GM12878 (cell line): ENCODE data around the gene HOOK2. TPM values are rescaled to one million over a fixed set of nuclear protein-coding genes. Genes with fewer than 3 reads are reported as not detected.

Experiments used
- ATAC-seq: fragments of 200-7000 bp; cut with Tn5 transposase; 3 replicates; pipeline ENCODE4 v1.9.1; 2020; ENCODE audit warnings: mild to moderate bottlenecking, moderate library complexity
- BruUV-seq: library from RNA; stranded (reverse); fragments of 400-500 nt; replicated peaks from 2 replicates; lab custom pipeline; 2021; lab: Mats Ljungman, UMichigan
- CTCF ChIA-PET: fragments of 300-600 bp; sonication (Branson Sonifier 250); formaldehyde crosslinking; extraction: SDS; loops from one replicate; lab custom pipeline; 2021; ENCODE audit warnings: inconsistent platforms; lab: Yijun Ruan, JAX
- POLR2A ChIA-PET: fragments of 350-600 bp; formaldehyde crosslinking; extraction: SDS; loops from one replicate; lab custom pipeline; 2021; ENCODE audit warnings: inconsistent platforms; lab: Charles Lee
- RAD21 ChIA-PET: fragments of 300-600 bp; sonication (Branson Sonifier 250); formaldehyde crosslinking; loops from one replicate; lab custom pipeline; 2023; ENCODE audit warnings: antibody characterized with exemption; ENCODE audit not compliant: unreplicated experiment; lab: Charles Lee
- SMC1A ChIA-PET: fragments of 300-600 bp; sonication (Branson Sonifier 250); formaldehyde crosslinking; loops from one replicate; lab custom pipeline; 2023; ENCODE audit not compliant: unreplicated experiment, uncharacterized antibody; lab: Charles Lee
- DNase-seq: peaks from one replicate; pipeline ENCODE4 v3.0.0-alpha.2; 2011; ENCODE audit warnings: low read depth, low spot score
- FAIRE-seq: peaks from 3 replicates; lab custom pipeline; 2011; peaks lifted over from hg19 to GRCh38; lab: Jason Lieb, UNC
- H2AFZ ChIP-seq: 2 replicates; pipeline ENCODE4 v1.6.0; 2011; ENCODE audit warnings: low read depth, low read length, control low read depth; ENCODE audit not compliant: control insufficient read depth
- H3K27ac ChIP-seq: 2 replicates; pipeline ENCODE4 v1.5.1; 2011; ENCODE audit warnings: control low read depth; ENCODE audit not compliant: control insufficient read depth, insufficient read depth
- H3K27me3 ChIP-seq, 2 experiments: replicated peaks in 1 of 2; 2 replicates each; pipeline versions ENCODE4 v1.6.0 to v1.6.1; 2011; ENCODE audit warnings: low read length in 1 of 2; ENCODE audit not compliant: control insufficient read depth in 2 of 2, insufficient read depth in 2 of 2
- H3K36me3 ChIP-seq, 2 experiments: 2 replicates each; pipeline ENCODE4 v1.5.1; 2011; ENCODE audit warnings: low read length in 1 of 2; ENCODE audit not compliant: control insufficient read depth in 2 of 2, insufficient read depth in 2 of 2
- H3K4me1 ChIP-seq: 2 replicates; pipeline ENCODE4 v1.6.1; 2011; ENCODE audit warnings: mild to moderate bottlenecking, low read length, moderate library complexity, mixed read lengths; ENCODE audit not compliant: control insufficient read depth, insufficient read depth
- H3K4me2 ChIP-seq: 2 replicates; pipeline ENCODE4 v1.6.0; 2011; ENCODE audit warnings: control low read depth; ENCODE audit not compliant: control insufficient read depth, insufficient read depth
- H3K4me3 ChIP-seq: fragments of 200-600 bp; sonication (generic); 2 replicates; pipeline ENCODE4 v1.5.1; 2016
- H3K79me2 ChIP-seq: 2 replicates; pipeline ENCODE4 v1.6.0; 2011; ENCODE audit warnings: low read length; ENCODE audit not compliant: control insufficient read depth, insufficient read depth
- H3K9ac ChIP-seq: 2 replicates; pipeline ENCODE4 v1.8.0; 2011; ENCODE audit warnings: low read length, control low read depth, mixed read lengths; ENCODE audit not compliant: control insufficient read depth, insufficient read depth
- H3K9me3 ChIP-seq: replicated peaks from 3 replicates; pipeline ENCODE4 v1.5.1; 2011; ENCODE audit warnings: mild to moderate bottlenecking, low read length; ENCODE audit not compliant: control insufficient read depth, insufficient read depth
- H4K20me1 ChIP-seq: 2 replicates; pipeline ENCODE4 v1.6.0; 2011; ENCODE audit not compliant: control insufficient read depth, insufficient read depth
- EP300 ChIP-seq, 2 experiments: fragments of 150-350 bp in 1 of 2; IDR thresholded peaks; 2 replicates each; pipeline ENCODE4 v1.6.1; 2011 to 2012; ENCODE audit warnings: low read depth in 2 of 2, low read length in 2 of 2, borderline replicate concordance in 1 of 2, improper control_type of control experiment in 1 of 2, inconsistent platforms in 1 of 2; ENCODE audit not compliant: control insufficient read depth in 1 of 2
- ETV6 ChIP-seq, 2 experiments: fragments of 450-650 bp in 1 of 2; IDR thresholded peaks in 1 of 2; conservative IDR thresholded peaks in 1 of 2; 2 replicates each; pipeline ENCODE4 v1.6.1; 2014; ENCODE audit warnings: antibody characterized with exemption in 1 of 2, borderline replicate concordance in 1 of 2, low read depth in 1 of 2, mild to moderate bottlenecking in 1 of 2, moderate library complexity in 1 of 2
- FOXM1 ChIP-seq: IDR thresholded peaks from 2 replicates; pipeline ENCODE4 v1.6.1; 2012; ENCODE audit warnings: low read depth, mild to moderate bottlenecking, inconsistent platforms, low read length, moderate library complexity
- GATAD2B ChIP-seq: fragments of 450-650 bp; conservative IDR thresholded peaks from 2 replicates; pipeline ENCODE4 v1.6.1; 2017; ENCODE audit warnings: low read depth, mild to moderate bottlenecking, moderate library complexity
- IKZF1 ChIP-seq: fragments of 450-650 bp; conservative IDR thresholded peaks from 2 replicates; pipeline ENCODE4 v1.6.1; 2017; ENCODE audit warnings: antibody characterized with exemption, mild to moderate bottlenecking
- JUNB ChIP-seq: IDR thresholded peaks from 2 replicates; pipeline ENCODE4 v1.6.1; 2016; ENCODE audit warnings: antibody characterized with exemption, mild to moderate bottlenecking
- STAT1 ChIP-seq: fragments of 450-650 bp; conservative IDR thresholded peaks from 2 replicates; pipeline ENCODE4 v1.6.1; 2014; ENCODE audit warnings: antibody characterized with exemption, mild to moderate bottlenecking
- WRNIP1 ChIP-seq: IDR thresholded peaks from 2 replicates; pipeline ENCODE4 v1.6.1; 2011; ENCODE audit warnings: low read depth, low read length, improper control_type of control experiment, borderline replicate concordance
- WGBS: methylation state at CpG from one replicate; pipeline ENCODE4 v1.1.6; 2016; ENCODE audit warnings: low lambda C conversion rate; ENCODE audit not compliant: insufficient replicate concordance, insufficient coverage; ENCODE audit errors: missing lambda C conversion rate; 5-methylcytosine and 5-hydroxymethylcytosine counted together
- in situ Hi-C: fragments of 300-500 bp; cut with MboI; formaldehyde crosslinking; loops from 9 replicates; pipeline ENCODE4 v1.14.3; 2018; ENCODE audit warnings: mixed read lengths
- intact Hi-C: fragments of 100-400 bp; cut with micrococcal nuclease; formaldehyde crosslinking; loops from one replicate; pipeline ENCODE4 v1.14.2; 2022; ENCODE audit not compliant: unreplicated experiment
- polyA plus RNA-seq, 11 experiments: library from polyadenylated mRNA; depleted of rRNA in 4 of 11; unstranded in 6 of 11; stranded (reverse) in 5 of 11; fragments of >200 nt; fragmentation: Nextera tagmentation in 4 of 11; fragmentation: Illumina TruSeq in 1 of 11; extraction: Ambion mirVana in 4 of 11; extraction: Trizol in 1 of 11; gene quantifications; 1 replicate in 1 of 11; 2 replicates in 10 of 11; pipeline versions ENCODE4 v1.2.1 to v1.2.3, GENCODE V29; 2011 to 2016; ENCODE audit warnings: inconsistent platforms in 2 of 11, missing spikeins in 2 of 11, low read depth in 1 of 11
- total RNA-seq, 4 experiments: library from RNA; depleted of rRNA in 3 of 4; stranded (reverse); fragments of >200 nt in 3 of 4; fragmentation: Illumina TruSeq in 1 of 4; extraction: Trizol in 1 of 4; gene quantifications; 2 replicates each; pipeline versions ENCODE4 v1.2.1 to v1.2.3, GENCODE V29; 2013 to 2021
- TF ChIP-seq, protein P1 (sequence below): fragments of 150-350 bp; IDR thresholded peaks from 2 replicates; pipeline ENCODE4 v1.6.1; 2016; ENCODE audit warnings: low read depth, low read length
- TF ChIP-seq, protein P2 (sequence below): IDR thresholded peaks from 2 replicates; pipeline ENCODE4 v1.6.1; 2012; ENCODE audit warnings: low read depth, low read length, improper control_type of control experiment
- TF ChIP-seq, protein P3 (sequence below): IDR thresholded peaks from 2 replicates; pipeline ENCODE4 v1.6.1; 2011; ENCODE audit warnings: mild to moderate bottlenecking, low read depth, low read length, moderate library complexity; ENCODE audit not compliant: insufficient replicate concordance

Gene HOOK2
- total and polyA plus RNA-seq, 10 of the 15 experiments (the other 5 are each of a cell fraction or from before 2014, with no cell fraction given): 1.5 to 9.6 (median 6.2) TPM

- RAD21 ChIA-PET: interaction anchor here (0.7 to 4.5 kb wide), 2 partner anchors 9 to 10 kb away, joined by 3 to 49 read pairs; no protein-coding TSS in a partner anchor
- SMC1A ChIA-PET: interaction anchor here (0.7 to 4.1 kb wide), 3 partner anchors 9 to 321 kb away, joined by 3 to 28 read pairs (median 4); no protein-coding TSS in a partner anchor
- H3K4me2 ChIP-seq: no peak overlapping the region
- H3K9me3 ChIP-seq: no peaks in the 10 kb centered on the region
- peaks cover 30% of the 10 kb centered on the region for H3K79me2 ChIP-seq
- no peak for FAIRE-seq
- H3K27ac ChIP-seq: peak overlapping the region; percentile 99; the same call in 1 of the 2 replicates
- in situ Hi-C loops: no loop called here
- H3K4me1 ChIP-seq: peaks cover 64% of the 10 kb centered on the region
- no peaks in the 10 kb centered on the region for H3K27me3 ChIP-seq
- TF ChIP-seq, protein P1, sequence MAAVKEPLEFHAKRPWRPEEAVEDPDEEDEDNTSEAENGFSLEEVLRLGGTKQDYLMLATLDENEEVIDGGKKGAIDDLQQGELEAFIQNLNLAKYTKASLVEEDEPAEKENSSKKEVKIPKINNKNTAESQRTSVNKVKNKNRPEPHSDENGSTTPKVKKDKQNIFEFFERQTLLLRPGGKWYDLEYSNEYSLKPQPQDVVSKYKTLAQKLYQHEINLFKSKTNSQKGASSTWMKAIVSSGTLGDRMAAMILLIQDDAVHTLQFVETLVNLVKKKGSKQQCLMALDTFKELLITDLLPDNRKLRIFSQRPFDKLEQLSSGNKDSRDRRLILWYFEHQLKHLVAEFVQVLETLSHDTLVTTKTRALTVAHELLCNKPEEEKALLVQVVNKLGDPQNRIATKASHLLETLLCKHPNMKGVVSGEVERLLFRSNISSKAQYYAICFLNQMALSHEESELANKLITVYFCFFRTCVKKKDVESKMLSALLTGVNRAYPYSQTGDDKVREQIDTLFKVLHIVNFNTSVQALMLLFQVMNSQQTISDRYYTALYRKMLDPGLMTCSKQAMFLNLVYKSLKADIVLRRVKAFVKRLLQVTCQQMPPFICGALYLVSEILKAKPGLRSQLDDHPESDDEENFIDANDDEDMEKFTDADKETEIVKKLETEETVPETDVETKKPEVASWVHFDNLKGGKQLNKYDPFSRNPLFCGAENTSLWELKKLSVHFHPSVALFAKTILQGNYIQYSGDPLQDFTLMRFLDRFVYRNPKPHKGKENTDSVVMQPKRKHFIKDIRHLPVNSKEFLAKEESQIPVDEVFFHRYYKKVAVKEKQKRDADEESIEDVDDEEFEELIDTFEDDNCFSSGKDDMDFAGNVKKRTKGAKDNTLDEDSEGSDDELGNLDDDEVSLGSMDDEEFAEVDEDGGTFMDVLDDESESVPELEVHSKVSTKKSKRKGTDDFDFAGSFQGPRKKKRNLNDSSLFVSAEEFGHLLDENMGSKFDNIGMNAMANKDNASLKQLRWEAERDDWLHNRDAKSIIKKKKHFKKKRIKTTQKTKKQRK: no peak
- no peak for TF ChIP-seq STAT1
- no peak for TF ChIP-seq WRNIP1
- TF ChIP-seq, protein P2, sequence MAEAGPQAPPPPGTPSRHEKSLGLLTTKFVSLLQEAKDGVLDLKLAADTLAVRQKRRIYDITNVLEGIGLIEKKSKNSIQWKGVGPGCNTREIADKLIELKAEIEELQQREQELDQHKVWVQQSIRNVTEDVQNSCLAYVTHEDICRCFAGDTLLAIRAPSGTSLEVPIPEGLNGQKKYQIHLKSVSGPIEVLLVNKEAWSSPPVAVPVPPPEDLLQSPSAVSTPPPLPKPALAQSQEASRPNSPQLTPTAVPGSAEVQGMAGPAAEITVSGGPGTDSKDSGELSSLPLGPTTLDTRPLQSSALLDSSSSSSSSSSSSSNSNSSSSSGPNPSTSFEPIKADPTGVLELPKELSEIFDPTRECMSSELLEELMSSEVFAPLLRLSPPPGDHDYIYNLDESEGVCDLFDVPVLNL: no peak
- TF ChIP-seq JUNB: no peak
- no peak for TF ChIP-seq GATAD2B
- no peak for TF ChIP-seq FOXM1
- TF ChIP-seq, protein P3, sequence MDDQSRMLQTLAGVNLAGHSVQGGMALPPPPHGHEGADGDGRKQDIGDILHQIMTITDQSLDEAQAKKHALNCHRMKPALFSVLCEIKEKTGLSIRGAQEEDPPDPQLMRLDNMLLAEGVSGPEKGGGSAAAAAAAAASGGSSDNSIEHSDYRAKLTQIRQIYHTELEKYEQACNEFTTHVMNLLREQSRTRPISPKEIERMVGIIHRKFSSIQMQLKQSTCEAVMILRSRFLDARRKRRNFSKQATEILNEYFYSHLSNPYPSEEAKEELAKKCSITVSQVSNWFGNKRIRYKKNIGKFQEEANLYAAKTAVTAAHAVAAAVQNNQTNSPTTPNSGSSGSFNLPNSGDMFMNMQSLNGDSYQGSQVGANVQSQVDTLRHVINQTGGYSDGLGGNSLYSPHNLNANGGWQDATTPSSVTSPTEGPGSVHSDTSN: no peak
- no peak for TF ChIP-seq EP300 (IDR thresholded peaks at IDR 0.05; ENCODE audit: borderline replicate concordance in 1 of 2, control insufficient read depth in 1 of 2, low read depth in 2 of 2, low read length in 2 of 2)
- TF ChIP-seq IKZF1: no peak
- no peak for TF ChIP-seq ETV6 (conservative IDR thresholded peaks at IDR 0.05 in 1 of 2, IDR thresholded peaks at IDR 0.05 in 1 of 2; ENCODE audit: borderline replicate concordance in 1 of 2, low read depth in 1 of 2)
- CTCF ChIA-PET: interaction anchor here (0.7 to 4.2 kb wide), 4 partner anchors 9 to 63 kb away, joined by 3 to 44 read pairs (median 12); no protein-coding TSS in a partner anchor
- no peak overlapping the region for H3K9ac ChIP-seq
- H2AFZ ChIP-seq: no peak overlapping the region
- no TSS peak for BruUV-seq
- WGBS: 42% methylated on average over 10 of the region's 10 CpGs
- intact Hi-C loops: loop anchor here (5.0 to 10.0 kb wide), 2 partner anchors 150 to 1693 kb away; partner anchors contain the start of gene CALR
- no peaks in the 10 kb centered on the region for H3K36me3 ChIP-seq
- POLR2A ChIA-PET: interaction anchor here (0.6 to 3.4 kb wide), 4 partner anchors 9 to 1188 kb away, joined by 3 to 66 read pairs (median 8); no protein-coding TSS in a partner anchor
- H3K4me3 ChIP-seq: no peak overlapping the region
- H4K20me1 ChIP-seq: no peaks in the 10 kb centered on the region
- no peak for DNase-seq
- ATAC-seq: no peak
Measured at GRCh38 chr19:12787458-12787857, 12.1 kb upstream of the HOOK2 start.
